ENCODE data around the gene BCL2.
A peak's percentile ranks its signal among the peaks of the same experiment; 100 is the strongest.
"Not testable (repeated sequence)": the region's sequence is repeated elsewhere in the genome, so short reads cannot be mapped to it uniquely, and the experiment has no call there.

BCL2 gene

GRCh38 chr18:63235920-63236319 is 83.6 kb downstream of the BCL2 start:
- WGBS (ENCODE audit: extremely low coverage, insufficient coverage, insufficient read length) = no CpG with 5 or more reads among the region's 4 CpGs
- H3K9ac ChIP-seq (ENCODE audit: low read length); H3K18ac ChIP-seq (ENCODE audit: low read length); H3K14ac ChIP-seq (ENCODE audit: low read length); H2AFZ ChIP-seq (ENCODE audit: insufficient read depth, low read length, poor library complexity); H3K36me3 ChIP-seq (ENCODE audit: control insufficient read depth in 1 of 2, insufficient read depth in 2 of 2, low read length in 2 of 2); H4K12ac ChIP-seq (ENCODE audit: low read depth, low read length); H2BK120ac ChIP-seq (ENCODE audit: insufficient read depth, low read length, poor library complexity); DNase-seq; H2BK5ac ChIP-seq (ENCODE audit: low read depth, low read length, poor library complexity); H3K4me2 ChIP-seq (ENCODE audit: low read length); H3K79me1 ChIP-seq (ENCODE audit: low read length); H3K4me3 ChIP-seq (ENCODE audit: low read depth, low read length); H3K23ac ChIP-seq (ENCODE audit: low read length); H3K27me3 ChIP-seq (ENCODE audit: insufficient read depth, low read length); H4K8ac ChIP-seq (ENCODE audit: low read depth, low read length); H4K91ac ChIP-seq (ENCODE audit: low read depth, low read length); H3K79me2 ChIP-seq (ENCODE audit: control insufficient read depth, insufficient read depth, low read length, poor library complexity); H3K27ac ChIP-seq (ENCODE audit: low read depth, low read length); H2AK5ac ChIP-seq (ENCODE audit: low read length); H3K4ac ChIP-seq (ENCODE audit: low read depth, low read length); H3K9me3 ChIP-seq (ENCODE audit: insufficient read depth, low read depth, low read length); H2BK12ac ChIP-seq (ENCODE audit: low read length): not testable (repeated sequence)
- H3K4me1 ChIP-seq (ENCODE audit: control insufficient read depth in 1 of 2, insufficient read depth in 2 of 2, low read length in 2 of 2) = peaks cover 3 to 13% of the 10 kb centered on the region in 2 experiments

- Histone ChIP-seq H3K18ac (ENCODE audit: low read length) (no peak overlapping the region), H3K23ac (ENCODE audit: low read length) (no peak overlapping the region), H2AFZ (ENCODE audit: insufficient read depth, low read length, poor library complexity) (no peak overlapping the region), H3K79me2 (ENCODE audit: control insufficient read depth, insufficient read depth, low read length, poor library complexity) (no peaks in the 10 kb centered on the region), H3K14ac (ENCODE audit: low read length) (no peak overlapping the region), H3K9ac (ENCODE audit: low read length) (no peak overlapping the region), H3K36me3 (ENCODE audit: control insufficient read depth in 1 of 2, insufficient read depth in 2 of 2, low read length in 2 of 2) (no peaks in the 10 kb centered on the region), H3K4me3 (ENCODE audit: low read depth, low read length) (no peak overlapping the region), H2BK12ac (ENCODE audit: low read length) (no peak overlapping the region), H3K4me2 (ENCODE audit: low read length) (no peak overlapping the region), H4K91ac (ENCODE audit: low read depth, low read length) (no peak overlapping the region), H3K27ac (ENCODE audit: low read depth, low read length) (no peak overlapping the region), H2BK5ac (ENCODE audit: low read depth, low read length, poor library complexity) (no peak overlapping the region), H4K12ac (ENCODE audit: low read depth, low read length) (no peak overlapping the region), H3K4me1 (ENCODE audit: control insufficient read depth in 1 of 2, insufficient read depth in 2 of 2, low read length in 2 of 2) (peaks cover 3 to 13% of the 10 kb centered on the region in 2 experiments), H3K27me3 (ENCODE audit: insufficient read depth, low read length) (no peaks in the 10 kb centered on the region), H2AK5ac (ENCODE audit: low read length) (no peak overlapping the region), H3K4ac (ENCODE audit: low read depth, low read length) (no peak overlapping the region), H3K79me1 (ENCODE audit: low read length) (peaks cover 4% of the 10 kb centered on the region), H4K8ac (ENCODE audit: low read depth, low read length) (no peak overlapping the region), H2BK120ac (ENCODE audit: insufficient read depth, low read length, poor library complexity) (no peak overlapping the region), H3K9me3 (ENCODE audit: insufficient read depth, low read depth, low read length) (peaks cover 2% of the 10 kb centered on the region)
- no CpG with 5 or more reads among the region's 3 CpGs for WGBS (ENCODE audit: extremely low coverage, insufficient coverage, insufficient read length)
- no peak for DNase-seq
These were observed 84.7 kb downstream of the BCL2 start for GRCh38 chr18:63234841-63235240.

DNA sequence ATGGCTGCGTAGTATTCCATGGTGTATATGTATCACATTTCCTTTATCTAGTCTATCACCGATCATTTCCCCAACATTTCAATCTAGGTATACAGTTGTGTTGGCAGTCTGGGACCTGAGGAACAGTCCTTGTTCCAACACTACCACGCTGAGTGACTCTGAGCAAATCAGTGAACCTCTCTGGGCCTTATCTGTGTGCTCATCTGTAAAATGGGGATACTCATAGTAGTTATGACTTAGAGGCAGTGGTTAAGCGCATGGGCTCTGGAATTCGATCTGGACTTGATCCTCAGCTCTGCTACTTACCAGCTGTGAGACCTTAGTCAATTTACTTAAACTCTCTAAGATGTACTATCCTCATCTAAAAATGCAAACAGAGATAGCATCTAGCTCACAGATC is 85.1 kb downstream of the BCL2 start:
- no peak for DNase-seq
- H2AFZ ChIP-seq (ENCODE audit: insufficient read depth, low read length, poor library complexity) = no peak overlapping the region
- no peak overlapping the region for H3K4ac ChIP-seq (ENCODE audit: low read depth, low read length)
- no CpG with 5 or more reads among the region's 5 CpGs for WGBS (ENCODE audit: extremely low coverage, insufficient coverage, insufficient read length)
- H4K12ac ChIP-seq (ENCODE audit: low read depth, low read length) = no peak overlapping the region
- H2BK120ac ChIP-seq (ENCODE audit: insufficient read depth, low read length, poor library complexity) = no peak overlapping the region
- H3K27ac ChIP-seq (ENCODE audit: low read depth, low read length) = no peak overlapping the region
- H3K4me2 ChIP-seq (ENCODE audit: low read length) = no peak overlapping the region
- no peak overlapping the region for H2BK5ac ChIP-seq (ENCODE audit: low read depth, low read length, poor library complexity)
- no peak overlapping the region for H3K18ac ChIP-seq (ENCODE audit: low read length)
- peaks cover 3 to 13% of the 10 kb centered on the region in 2 experiments for H3K4me1 ChIP-seq (ENCODE audit: control insufficient read depth in 1 of 2, insufficient read depth in 2 of 2, low read length in 2 of 2)
- no peaks in the 10 kb centered on the region for H3K36me3 ChIP-seq (ENCODE audit: control insufficient read depth in 1 of 2, insufficient read depth in 2 of 2, low read length in 2 of 2)
- no peak overlapping the region for H3K4me3 ChIP-seq (ENCODE audit: low read depth, low read length)
- peaks cover 4% of the 10 kb centered on the region for H3K79me1 ChIP-seq (ENCODE audit: low read length)
- H3K9me3 ChIP-seq (ENCODE audit: insufficient read depth, low read depth, low read length) = peaks cover 2% of the 10 kb centered on the region
- no peak overlapping the region for H2BK12ac ChIP-seq (ENCODE audit: low read length)
- no peak overlapping the region for H4K91ac ChIP-seq (ENCODE audit: low read depth, low read length)
- no peaks in the 10 kb centered on the region for H3K27me3 ChIP-seq (ENCODE audit: insufficient read depth, low read length)
- H2AK5ac ChIP-seq (ENCODE audit: low read length) = no peak overlapping the region
- H3K9ac ChIP-seq (ENCODE audit: low read length) = no peak overlapping the region
- no peak overlapping the region for H3K23ac ChIP-seq (ENCODE audit: low read length)
- H3K79me2 ChIP-seq (ENCODE audit: control insufficient read depth, insufficient read depth, low read length, poor library complexity) = no peaks in the 10 kb centered on the region
- H3K14ac ChIP-seq (ENCODE audit: low read length) = no peak overlapping the region
- no peak overlapping the region for H4K8ac ChIP-seq (ENCODE audit: low read depth, low read length)

GRCh38 chr18:63233334-63233733 is 86.2 kb downstream of the BCL2 start:
- H3K4ac ChIP-seq (ENCODE audit: low read depth, low read length) = no peak overlapping the region
- no peaks in the 10 kb centered on the region for H3K79me2 ChIP-seq (ENCODE audit: control insufficient read depth, insufficient read depth, low read length, poor library complexity)
- H2AK5ac ChIP-seq (ENCODE audit: low read length) = no peak overlapping the region
- H2BK12ac ChIP-seq (ENCODE audit: low read length) = no peak overlapping the region
- no peak overlapping the region for H3K4me2 ChIP-seq (ENCODE audit: low read length)
- DNase-seq = no peak
- H3K36me3 ChIP-seq (ENCODE audit: control insufficient read depth in 1 of 2, insufficient read depth in 2 of 2, low read length in 2 of 2) = no peaks in the 10 kb centered on the region
- H4K91ac ChIP-seq (ENCODE audit: low read depth, low read length) = no peak overlapping the region
- H4K8ac ChIP-seq (ENCODE audit: low read depth, low read length) = no peak overlapping the region
- H3K4me1 ChIP-seq (ENCODE audit: control insufficient read depth in 1 of 2, insufficient read depth in 2 of 2, low read length in 2 of 2) = peaks cover 3 to 7% of the 10 kb centered on the region in 2 experiments
- no peak overlapping the region for H3K23ac ChIP-seq (ENCODE audit: low read length)
- H2BK120ac ChIP-seq (ENCODE audit: insufficient read depth, low read length, poor library complexity) = no peak overlapping the region
- no peak overlapping the region for H2BK5ac ChIP-seq (ENCODE audit: low read depth, low read length, poor library complexity)
- H3K14ac ChIP-seq (ENCODE audit: low read length) = no peak overlapping the region
- H3K9me3 ChIP-seq (ENCODE audit: insufficient read depth, low read depth, low read length) = peaks cover 2% of the 10 kb centered on the region
- H3K9ac ChIP-seq (ENCODE audit: low read length) = peak overlapping the region; percentile 46
- no peak overlapping the region for H3K18ac ChIP-seq (ENCODE audit: low read length)
- no peak overlapping the region for H3K27ac ChIP-seq (ENCODE audit: low read depth, low read length)
- H3K79me1 ChIP-seq (ENCODE audit: low read length) = peaks cover 4% of the 10 kb centered on the region
- WGBS (ENCODE audit: extremely low coverage, insufficient coverage, insufficient read length) = no CpG with 5 or more reads among the region's 9 CpGs
- no peak overlapping the region for H3K4me3 ChIP-seq (ENCODE audit: low read depth, low read length)
- H4K12ac ChIP-seq (ENCODE audit: low read depth, low read length) = no peak overlapping the region
- no peak overlapping the region for H2AFZ ChIP-seq (ENCODE audit: insufficient read depth, low read length, poor library complexity)
- no peaks in the 10 kb centered on the region for H3K27me3 ChIP-seq (ENCODE audit: insufficient read depth, low read length)

All from trophoblast cell (in vitro differentiated cells and primary cell).